Stimulated activated CD8-positive, alpha-beta memory T cell treated with anti-CD3 and anti-CD28 coated beads, Interleukin-7, amount 100 ng/mL, for 1 hour (primary cell): ENCODE data around the gene DDX56.

Experiments
- DNase-seq, 2 donors: peaks; one replicate each; pipeline ENCODE4 v3.0.0-alpha.2; 2020; ENCODE audit warnings: low read depth in 2 of 2

Gene DDX56, protein sequence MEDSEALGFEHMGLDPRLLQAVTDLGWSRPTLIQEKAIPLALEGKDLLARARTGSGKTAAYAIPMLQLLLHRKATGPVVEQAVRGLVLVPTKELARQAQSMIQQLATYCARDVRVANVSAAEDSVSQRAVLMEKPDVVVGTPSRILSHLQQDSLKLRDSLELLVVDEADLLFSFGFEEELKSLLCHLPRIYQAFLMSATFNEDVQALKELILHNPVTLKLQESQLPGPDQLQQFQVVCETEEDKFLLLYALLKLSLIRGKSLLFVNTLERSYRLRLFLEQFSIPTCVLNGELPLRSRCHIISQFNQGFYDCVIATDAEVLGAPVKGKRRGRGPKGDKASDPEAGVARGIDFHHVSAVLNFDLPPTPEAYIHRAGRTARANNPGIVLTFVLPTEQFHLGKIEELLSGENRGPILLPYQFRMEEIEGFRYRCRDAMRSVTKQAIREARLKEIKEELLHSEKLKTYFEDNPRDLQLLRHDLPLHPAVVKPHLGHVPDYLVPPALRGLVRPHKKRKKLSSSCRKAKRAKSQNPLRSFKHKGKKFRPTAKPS

DNA sequence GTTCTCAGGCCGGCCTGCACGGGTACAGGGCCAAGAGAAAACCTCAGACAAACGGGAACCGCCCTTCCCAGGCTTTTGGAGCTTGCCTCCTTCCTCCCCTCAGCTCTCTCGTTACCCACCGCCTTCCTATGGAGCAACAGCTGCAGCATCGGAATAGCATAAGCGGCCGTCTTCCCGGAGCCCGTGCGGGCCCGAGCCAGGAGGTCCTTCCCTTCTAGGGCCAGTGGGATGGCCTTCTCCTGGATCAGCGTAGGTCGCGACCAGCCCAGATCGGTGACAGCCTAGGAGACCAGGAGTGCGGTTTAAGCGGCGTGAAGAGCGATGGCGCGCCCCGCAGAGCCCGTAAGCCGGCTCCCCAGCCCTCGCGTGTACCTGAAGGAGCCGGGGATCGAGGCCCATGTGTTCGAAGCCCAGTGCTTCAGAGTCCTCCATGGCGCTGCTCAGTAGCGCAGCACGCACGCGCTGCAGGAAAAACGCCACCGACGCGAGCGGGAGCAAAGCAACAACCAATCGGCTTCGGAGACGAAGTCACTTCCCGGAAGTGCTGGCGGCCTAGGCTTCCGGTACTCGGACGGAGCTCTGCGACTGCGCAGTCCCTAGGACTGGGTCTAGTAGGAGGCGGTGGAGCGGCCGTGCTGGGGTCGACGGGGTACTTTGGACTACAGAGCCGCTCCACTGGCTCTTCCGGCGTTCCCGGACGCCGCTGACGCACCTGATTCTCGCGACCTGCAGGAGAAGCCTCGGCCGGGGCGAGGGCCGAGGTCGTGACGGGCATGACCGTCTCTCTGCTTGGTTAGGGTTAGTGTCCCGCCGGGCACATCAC, at the start of gene DDX56:
TSS of gene DDX56 (minus strand) at position 445 of the 823 bp plus-strand sequence. CDS start at position 432, 13 bp downstream.
- DNase-seq = peak; percentile 80 to 83

- no peak for DNase-seq
Measured at GRCh38 chr7:44622342-44623151, 48.8 kb upstream of the DDX56 start.

DNA sequence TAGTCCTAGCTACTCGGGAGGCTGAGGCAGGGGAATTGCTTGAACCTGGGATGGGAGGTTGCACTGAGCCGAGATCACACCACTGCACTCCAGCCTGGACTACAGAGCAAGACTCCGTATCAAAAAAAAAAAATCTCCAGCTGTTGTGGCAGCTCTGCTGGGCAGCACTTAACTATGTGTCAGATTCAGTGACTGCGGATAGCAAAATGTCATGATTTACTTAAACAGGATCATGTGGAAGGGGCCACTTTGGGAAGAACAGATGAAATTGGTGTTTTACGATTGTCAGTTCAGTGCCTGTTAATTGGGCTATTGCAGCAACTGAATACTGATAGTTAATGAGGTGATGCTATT, 48.0 kb upstream of the DDX56 start:
- DNase-seq = no peak

DNA sequence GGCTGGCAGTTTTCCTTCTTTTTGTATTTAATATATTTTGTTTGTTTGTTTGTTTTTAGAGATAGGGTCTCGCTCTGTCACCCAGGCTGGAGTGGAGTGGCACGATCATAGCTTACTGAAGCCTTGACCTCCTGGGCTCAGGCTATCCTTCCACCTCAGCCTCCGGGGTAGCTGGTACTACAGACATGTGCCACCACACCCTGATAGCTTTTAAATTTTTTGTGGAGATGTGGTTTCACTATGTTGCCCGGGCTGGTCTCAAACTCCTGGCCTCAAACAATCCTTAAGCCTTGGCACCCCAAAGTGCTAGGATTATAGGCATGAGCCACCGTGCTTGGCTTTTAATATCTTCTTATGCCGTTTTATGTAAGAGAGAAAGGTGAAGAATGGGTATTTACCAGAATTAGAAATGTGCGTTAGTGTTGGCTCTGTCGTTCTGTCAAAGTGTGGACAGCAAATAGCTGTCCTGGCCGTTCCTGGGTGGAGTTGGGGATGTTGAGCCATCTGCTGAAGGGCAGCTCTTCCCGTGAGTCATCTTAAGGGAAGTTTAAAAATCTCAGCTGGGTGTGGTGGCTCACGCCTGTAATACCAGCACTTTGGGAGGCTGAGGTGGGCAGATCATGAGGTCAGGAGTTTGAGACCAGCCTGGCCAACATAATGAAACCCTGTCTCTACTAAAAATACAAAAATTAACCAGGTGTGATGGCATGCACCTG, 47.5 kb upstream of the DDX56 start:
- DNase-seq = no peak

- DNase-seq = no peak
Measured at GRCh38 chr7:44618753-44619152, 45.0 kb upstream of the DDX56 start.

DNA sequence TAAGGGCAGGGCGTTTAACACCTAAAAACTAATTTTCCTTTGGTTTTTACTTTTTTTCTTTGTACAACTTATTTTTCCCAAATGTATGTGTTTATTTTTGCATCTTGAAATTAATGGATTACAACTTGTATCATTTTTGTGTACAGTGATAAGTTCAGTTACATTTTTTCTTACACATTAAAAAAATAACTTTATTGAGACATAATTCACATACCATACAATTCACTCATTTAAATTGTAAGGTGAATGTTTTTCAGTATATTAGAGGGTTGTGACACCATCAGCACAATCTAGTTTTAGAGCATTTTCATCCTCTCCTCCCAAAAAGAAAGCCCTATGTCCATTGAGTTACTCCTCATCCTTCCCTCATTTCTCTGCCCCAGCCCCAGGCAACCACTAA, 44.3 kb upstream of the DDX56 start:
- no peak for DNase-seq

- no peak for DNase-seq
Measured at GRCh38 chr7:44617225-44617890, 43.6 kb upstream of the DDX56 start.

GRCh38 chr7:44616545-44616944, 42.8 kb upstream of the DDX56 start:
- no peak for DNase-seq

- DNase-seq = no peak
Measured at GRCh38 chr7:44615793-44616192, 42.1 kb upstream of the DDX56 start.

DNA sequence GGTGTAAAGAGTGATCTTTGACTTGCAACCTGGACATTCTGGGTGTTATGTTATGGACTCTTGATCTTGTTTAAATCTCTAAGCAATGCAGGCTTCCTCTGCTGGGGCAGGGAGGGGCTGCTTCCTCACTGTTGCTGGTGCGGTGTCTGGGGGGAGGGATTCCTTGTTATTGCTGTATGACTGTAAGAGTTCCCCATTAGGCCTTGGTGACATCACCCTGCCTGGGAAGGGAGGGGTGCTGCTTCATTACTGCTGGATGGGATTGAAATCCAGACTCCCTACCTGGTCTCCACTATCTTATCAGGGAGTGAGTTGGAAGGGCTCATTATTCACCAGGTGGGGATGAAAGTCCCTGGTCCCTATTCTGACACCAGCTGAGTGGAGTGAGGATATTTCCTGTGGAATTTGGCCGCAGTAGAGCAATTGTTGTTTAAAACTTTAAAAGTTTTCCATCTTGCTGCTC, 41.5 kb upstream of the DDX56 start:
- no peak for DNase-seq

- DNase-seq = no peak
Measured at GRCh38 chr7:44609829-44610228, 36.1 kb upstream of the DDX56 start.

- DNase-seq = no peak
Measured at GRCh38 chr7:44608916-44609648, 35.4 kb upstream of the DDX56 start.

GRCh38 chr7:44607141-44608068, 33.7 kb upstream of the DDX56 start:
- no peak for DNase-seq

DNA sequence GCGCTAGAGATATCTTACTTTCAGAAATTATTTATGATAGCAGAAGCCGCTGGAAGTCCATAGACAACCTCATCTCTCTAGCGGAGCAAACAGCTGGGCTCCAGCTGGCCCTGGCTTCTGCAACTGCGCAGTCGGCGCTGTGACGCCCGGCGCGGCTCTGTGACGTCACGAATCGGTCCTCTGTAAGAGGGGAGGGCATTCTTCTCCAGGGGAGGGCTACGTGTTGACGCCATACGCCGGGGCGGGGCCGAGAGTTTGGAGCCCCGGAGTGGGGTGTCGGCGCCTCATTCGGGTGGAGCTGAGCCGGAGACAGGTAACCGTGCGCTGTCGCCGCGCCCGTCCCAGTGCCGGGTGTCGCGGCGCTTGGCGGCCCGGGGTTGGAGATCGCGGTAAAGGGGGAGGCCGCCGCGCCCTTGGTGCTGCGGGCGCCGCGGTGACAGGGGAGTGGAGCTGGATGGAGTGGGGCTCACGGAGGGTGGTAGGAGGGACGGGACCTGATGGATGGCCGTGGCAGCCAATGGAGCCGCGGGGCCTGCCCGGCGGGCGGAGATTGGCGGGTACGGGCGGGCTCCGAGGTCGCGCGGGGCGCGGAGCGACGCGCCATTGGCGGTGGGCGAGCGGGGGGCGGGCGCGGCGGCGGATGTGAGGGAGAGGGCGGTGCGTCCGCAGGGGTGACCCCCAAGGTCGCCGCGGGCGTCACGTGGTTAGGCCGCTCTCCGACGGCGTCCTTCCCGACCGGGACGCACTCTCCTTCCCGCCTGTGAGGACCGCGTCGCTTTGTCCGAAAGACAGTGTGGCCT, 32.8 kb upstream of the DDX56 start, which contains the start of gene OGDH:
TSS of gene OGDH (plus strand) at position 287 of the 800 bp plus-strand sequence. CDS start 17,717 bp downstream, outside the sequence.
- DNase-seq = peak; percentile 98 to 99

DNA sequence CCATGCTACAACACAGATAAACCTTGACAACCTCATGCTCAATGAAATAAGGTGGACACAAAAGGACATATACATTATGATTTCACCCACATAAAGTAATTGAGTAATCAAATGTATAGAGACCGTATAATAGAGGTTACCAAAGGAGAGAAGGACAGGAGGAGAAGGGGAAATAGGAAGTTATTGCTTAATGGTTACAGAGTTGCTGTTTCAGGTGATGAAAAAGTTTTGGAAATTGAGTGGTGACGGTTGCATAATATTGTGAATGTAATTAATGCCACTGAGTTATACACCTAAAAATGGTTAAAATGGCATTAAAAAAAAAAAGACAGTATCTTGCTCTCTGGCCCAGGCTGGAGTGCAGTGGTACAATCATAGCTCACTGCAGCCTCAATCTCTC, 31.2 kb upstream of the DDX56 start:
- DNase-seq = no peak

GRCh38 chr7:44603193-44603592, 29.5 kb upstream of the DDX56 start:
- DNase-seq = no peak

- DNase-seq = no peak
Measured at GRCh38 chr7:44602576-44602910, 28.8 kb upstream of the DDX56 start.

GRCh38 chr7:44599222-44599621, 25.5 kb upstream of the DDX56 start:
- no peak for DNase-seq
